GM10266 (cell line): ENCODE measurements around the gene P4HA2.

ENCODE experiments used
- DNase-seq: peaks from one replicate; pipeline ENCODE4 v3.0.0; 2012; ENCODE audit errors: extremely low spot score
- TF ChIP-seq, protein P1 (sequence below): IDR thresholded peaks from 2 replicates; pipeline ENCODE4 v1.5.1; 2012; ENCODE audit warnings: mild to moderate bottlenecking, low read depth; ENCODE audit not compliant: control insufficient read depth, insufficient read depth; ENCODE audit errors: missing control alignments

P4HA2 gene

GRCh38 chr5:132210944-132211343, 16.7 kb downstream of the P4HA2 start:
- TF ChIP-seq, protein P1, sequence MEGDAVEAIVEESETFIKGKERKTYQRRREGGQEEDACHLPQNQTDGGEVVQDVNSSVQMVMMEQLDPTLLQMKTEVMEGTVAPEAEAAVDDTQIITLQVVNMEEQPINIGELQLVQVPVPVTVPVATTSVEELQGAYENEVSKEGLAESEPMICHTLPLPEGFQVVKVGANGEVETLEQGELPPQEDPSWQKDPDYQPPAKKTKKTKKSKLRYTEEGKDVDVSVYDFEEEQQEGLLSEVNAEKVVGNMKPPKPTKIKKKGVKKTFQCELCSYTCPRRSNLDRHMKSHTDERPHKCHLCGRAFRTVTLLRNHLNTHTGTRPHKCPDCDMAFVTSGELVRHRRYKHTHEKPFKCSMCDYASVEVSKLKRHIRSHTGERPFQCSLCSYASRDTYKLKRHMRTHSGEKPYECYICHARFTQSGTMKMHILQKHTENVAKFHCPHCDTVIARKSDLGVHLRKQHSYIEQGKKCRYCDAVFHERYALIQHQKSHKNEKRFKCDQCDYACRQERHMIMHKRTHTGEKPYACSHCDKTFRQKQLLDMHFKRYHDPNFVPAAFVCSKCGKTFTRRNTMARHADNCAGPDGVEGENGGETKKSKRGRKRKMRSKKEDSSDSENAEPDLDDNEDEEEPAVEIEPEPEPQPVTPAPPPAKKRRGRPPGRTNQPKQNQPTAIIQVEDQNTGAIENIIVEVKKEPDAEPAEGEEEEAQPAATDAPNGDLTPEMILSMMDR, result no peak

DNA sequence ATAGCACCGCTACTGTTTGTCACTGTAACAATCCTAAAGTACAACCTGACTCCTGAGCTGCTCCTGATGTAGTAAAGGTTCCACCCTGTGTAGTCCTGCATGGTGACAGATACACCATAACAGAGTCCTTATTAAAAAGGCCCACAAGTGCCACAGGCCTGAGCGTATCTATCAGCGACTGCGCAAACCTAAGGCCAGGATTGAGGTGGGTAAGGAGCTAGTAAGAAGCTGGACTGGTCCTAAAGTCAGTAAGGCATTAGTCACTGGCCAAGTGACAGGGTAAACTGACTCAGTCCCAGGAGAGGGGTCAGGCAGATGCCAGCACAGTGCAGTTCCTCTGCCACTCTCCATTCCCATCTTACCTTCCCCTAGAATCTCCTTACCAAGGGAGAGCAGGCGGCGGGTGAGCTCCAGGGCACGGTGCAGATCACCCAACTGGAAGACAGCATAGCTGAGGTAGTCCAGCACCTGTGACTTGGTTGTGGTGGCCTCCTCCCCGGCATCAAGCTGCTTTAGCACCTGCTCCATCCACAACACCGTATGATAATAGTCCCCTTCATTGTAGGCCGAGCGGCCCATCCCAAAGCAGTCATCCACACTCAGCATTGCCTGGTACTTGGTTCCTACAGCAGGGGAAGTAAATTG, 17.6 kb downstream of the P4HA2 start:
- DNase-seq, result no peak
- TF ChIP-seq, protein P1, result no peak

More at GRCh38 chr5:132210944-132211343, 16.7 kb downstream of the P4HA2 start:
- no peak for DNase-seq

- TF ChIP-seq, protein P1, result no peak
- no peak for DNase-seq
Measured at GRCh38 chr5:132209131-132209530, 18.5 kb downstream of the P4HA2 start.

DNA sequence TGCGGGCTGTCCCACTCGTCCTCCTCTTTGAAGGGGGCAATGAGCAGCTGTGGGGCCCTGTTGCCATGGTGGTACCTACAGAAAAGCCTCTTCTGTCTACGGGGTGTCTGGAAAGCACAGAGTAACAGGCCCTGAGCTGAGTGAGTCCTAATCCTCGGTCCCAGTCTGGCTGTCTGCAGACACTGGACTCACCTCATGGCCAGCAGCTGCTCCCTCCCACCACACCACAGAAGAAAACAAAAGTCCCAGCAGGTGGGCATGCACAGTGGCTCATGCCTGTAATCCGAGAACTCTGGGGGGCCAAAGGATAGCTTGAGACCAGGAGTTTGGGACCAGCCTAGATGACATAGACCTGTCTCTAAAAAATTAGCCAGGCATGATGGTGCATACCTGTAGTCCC, 19.9 kb downstream of the P4HA2 start:
- TF ChIP-seq, protein P1, result no peak
- DNase-seq, result no peak

DNA sequence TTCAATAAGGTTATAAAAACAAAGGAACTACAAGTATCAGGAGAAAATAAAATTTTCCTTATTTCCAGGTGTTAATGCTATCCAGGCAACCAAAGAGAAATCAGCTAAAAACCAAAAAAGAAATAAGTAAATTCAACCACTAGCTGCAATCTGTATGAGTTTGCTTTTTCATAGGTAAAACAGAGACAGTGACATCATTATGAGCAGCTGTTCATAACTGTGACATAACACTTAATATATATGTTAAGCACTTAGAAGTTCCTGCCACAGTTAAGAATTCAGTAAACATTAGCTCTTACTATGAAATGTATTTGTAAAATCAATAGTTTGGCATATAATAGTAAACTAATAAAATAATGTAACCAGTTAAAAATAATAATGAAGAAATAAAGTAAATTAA, 20.9 kb downstream of the P4HA2 start:
- no peak for DNase-seq
- TF ChIP-seq, protein P1, result no peak

- TF ChIP-seq, protein P1, result no peak
- DNase-seq, result peak; percentile 64
Measured at GRCh38 chr5:132205385-132206125, 22.1 kb downstream of the P4HA2 start.
